Stimulated activated CD8-positive, alpha-beta memory T cell treated with anti-CD3 and anti-CD28 coated beads, Interleukin-12 subunit alpha, Interleukin-12 subunit beta, amount 100 ng/mL, for 1 hour (primary cell): ENCODE results near the gene KIRREL3.

Experiments used
- DNase-seq: peaks from one replicate; pipeline ENCODE4 v3.0.0-alpha.2; 2020; ENCODE audit warnings: low read depth

Gene KIRREL3

DNA sequence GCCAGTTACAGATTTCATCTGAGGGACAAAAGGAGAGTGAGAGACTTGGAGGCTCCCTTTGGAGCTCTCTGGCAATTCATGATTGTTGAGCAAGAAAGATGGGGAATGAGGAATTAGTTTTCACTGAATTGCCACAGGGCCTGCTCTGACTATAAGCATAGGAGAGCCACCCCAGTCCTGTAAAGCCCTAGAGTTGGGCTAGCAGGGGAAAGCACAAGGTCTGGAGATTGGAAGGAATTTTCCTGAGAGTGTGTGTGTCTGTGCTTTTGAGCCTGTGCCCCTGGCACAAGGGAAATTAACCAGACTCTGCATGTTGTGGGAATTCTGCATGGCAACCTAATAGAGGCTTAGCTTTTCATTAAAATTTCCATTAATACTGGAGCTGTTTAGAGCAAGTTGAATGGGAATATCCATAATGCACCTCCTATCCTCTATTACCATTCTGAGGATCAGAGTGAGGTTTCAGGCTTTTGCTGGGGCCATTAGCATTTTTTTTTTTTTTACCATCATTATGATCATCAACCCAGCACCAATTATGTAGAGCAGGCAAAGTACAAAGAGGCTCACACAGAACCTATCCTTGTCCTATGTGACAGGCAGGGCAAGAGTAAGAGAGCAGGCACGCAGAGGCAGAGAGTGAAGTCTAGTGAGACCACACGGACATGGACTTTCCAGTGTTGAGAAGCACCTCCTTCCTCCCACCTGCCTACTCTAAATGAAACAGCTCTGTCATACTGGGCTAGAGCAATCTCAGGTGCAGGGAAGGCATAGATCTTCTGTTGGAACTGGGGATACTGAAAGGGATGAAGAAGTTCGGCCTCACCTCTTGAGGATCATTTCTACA lies 336.6 kb downstream of the KIRREL3 start:
- no peak for DNase-seq

- no peak for DNase-seq
Measured at GRCh38 chr11:126662035-126662790, 338.4 kb downstream of the KIRREL3 start.

DNA sequence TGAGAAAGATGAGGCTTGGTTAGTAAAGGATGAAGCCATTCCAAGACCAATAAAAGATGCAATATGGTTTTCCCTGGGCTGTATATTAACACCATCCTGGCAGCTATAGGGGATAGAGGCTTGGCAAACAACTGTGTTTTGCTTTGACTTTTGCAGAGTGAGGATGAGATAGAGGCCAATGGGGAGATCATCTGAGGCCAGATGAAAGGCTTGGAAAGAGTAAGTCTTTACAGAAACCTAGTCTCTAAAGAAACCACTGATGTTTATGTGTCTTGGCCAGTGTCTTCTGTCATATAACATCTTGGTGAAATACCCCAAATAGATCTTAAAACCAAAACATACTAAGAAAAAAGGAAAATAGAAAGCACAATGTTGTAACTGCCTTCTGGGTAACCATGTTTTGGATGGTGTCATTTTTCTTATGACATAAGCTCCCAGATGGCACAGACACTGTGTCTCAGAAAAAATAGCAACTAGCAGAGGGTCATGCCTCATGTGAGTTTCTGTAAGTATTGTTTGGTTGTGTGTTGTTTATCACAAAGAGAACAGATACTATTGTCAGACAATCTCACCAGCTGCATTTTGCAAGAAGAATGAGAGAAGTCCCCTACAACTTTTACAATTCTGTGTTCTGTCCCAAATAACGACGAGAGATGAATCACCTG lies 339.7 kb downstream of the KIRREL3 start:
- no peak for DNase-seq

DNA sequence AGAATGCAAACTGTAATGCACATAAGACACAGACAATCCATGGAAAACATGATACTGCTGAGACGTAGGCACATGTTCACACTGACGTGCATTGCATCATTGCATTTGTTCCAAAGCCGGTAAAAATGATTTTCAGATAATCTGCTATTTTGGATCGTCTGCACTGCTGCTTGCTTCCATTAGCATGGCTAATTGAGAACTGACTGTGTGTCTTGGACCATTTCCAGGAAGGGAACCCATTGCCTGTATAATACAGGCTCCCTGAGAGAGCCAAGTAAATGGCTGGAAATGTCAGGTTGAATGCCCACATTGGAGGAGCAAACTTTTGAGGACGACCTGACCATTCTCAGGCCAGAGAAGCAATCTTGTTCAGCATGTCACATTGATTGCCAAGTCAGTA lies 340.2 kb downstream of the KIRREL3 start:
- no peak for DNase-seq

- DNase-seq = no peak
Measured at GRCh38 chr11:126658306-126659056, 342.1 kb downstream of the KIRREL3 start.

DNA sequence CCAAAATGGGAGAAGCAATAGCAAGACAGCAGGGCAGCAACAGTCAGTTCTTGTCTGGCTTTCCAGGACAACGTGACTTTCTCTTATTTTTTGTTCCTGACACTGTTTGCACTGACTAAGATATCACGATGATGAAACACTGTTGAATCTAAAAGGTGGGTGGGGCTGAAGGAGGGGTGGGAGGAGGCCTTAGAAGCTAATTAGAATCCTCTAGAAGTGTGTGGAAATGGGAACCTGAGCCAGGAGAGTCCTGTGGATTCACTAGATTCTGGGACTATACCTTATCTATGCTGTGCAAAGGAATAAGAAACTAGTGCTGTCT lies 344.8 kb downstream of the KIRREL3 start:
- DNase-seq = no peak

GRCh38 chr11:126654886-126655806 lies 345.4 kb downstream of the KIRREL3 start:
- no peak for DNase-seq

DNA sequence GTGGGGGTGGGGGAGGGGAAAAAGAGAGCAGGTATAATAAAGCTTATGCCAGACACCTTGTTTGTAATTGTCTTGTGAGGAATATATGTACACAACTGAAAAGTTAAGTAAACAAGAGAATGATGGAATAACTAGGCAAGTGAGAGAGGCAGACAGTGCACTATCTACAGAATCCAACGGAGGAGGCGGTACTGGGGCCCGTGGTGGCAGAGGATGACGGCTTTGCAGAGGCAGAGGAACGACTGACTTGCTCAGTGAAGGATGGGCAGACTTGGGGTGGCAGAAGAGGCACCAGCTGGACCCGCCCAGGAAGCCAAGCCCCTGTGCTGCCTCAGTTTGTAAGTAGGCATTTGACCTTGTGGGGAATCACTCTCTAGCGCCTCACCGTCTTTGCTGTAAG lies 347.5 kb downstream of the KIRREL3 start:
- no peak for DNase-seq

- no peak for DNase-seq
Measured at GRCh38 chr11:126647735-126648134, 352.8 kb downstream of the KIRREL3 start.

DNA sequence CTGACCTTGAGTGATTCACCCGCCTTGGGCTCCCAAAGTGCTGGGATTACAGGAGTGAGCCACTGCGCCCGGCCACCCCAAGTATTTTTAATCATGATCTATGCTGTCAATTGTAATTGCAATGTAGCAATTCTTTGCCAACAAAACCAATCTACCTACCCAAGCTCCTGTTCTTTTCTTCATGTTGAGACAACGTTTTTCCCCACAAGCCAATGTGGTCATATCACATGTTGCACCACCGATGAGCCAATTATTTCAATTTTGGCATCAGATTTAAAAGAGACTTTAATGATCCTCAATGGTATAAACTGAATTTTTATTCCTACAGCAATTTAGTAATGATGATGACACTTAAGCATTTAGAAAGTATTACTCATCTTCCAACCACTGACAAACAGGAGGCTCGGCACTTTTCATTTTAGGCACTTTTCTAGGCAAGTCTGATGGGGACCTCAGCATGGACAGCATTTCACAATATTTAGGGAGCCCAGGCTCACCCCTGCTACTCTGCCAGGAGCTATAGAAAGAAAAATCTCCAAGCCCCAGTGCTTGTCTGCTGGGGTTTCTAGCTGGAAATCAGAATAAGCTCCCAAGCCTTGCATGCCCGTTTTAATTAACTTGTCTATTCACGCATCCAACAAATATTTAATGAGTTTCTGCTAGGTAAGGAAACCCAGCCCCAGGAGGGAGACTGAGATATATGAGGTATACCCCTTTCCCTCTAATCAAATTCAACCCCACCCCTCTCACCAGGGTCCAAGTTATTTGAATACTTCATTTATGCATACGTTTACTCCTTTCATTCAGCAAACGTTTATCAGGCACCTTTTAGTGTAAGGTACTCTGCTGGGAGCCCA lies 353.6 kb downstream of the KIRREL3 start:
- DNase-seq = no peak

GRCh38 chr11:126645186-126645585 lies 355.4 kb downstream of the KIRREL3 start:
- DNase-seq = no peak

DNA sequence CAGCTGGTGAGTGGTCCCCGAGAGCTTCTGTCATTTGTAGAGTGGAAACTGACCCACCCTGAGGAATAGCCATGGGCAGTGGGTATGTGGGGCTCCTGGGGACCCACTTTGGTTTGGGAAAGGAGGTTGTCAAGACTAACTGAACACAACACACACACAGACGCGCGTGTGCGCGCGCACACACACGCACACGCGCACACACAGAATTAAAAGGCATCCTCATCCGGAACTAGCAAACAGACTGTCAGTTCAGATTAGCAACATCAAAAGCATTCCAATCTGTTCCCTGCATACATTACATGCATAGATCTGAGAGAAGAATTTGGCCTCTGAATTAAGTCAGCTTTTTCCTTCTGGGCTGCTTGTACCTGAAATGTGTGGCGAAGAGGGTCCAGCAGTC lies 360.4 kb downstream of the KIRREL3 start:
- DNase-seq = no peak

- no peak for DNase-seq
Measured at GRCh38 chr11:126639692-126640091, 360.9 kb downstream of the KIRREL3 start.

DNA sequence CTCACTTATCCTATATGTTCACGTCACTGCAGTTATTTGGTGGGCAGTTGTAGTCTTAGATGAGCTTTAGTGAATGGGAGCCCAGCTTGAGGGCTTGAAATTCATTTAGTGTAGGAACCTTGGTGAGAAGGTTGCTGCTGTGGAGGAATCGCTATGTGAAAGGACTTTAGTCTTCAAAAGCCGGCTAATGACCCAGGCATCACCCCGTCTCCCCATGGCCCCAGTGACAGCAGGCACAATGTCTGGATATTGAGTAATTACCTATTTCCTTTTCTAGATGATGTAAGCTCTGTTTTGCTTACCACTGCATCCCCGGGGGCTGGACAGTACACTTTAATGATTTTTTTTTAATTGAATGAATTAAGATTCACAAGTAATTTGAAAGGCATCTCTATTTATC lies 361.9 kb downstream of the KIRREL3 start:
- no peak for DNase-seq

DNA sequence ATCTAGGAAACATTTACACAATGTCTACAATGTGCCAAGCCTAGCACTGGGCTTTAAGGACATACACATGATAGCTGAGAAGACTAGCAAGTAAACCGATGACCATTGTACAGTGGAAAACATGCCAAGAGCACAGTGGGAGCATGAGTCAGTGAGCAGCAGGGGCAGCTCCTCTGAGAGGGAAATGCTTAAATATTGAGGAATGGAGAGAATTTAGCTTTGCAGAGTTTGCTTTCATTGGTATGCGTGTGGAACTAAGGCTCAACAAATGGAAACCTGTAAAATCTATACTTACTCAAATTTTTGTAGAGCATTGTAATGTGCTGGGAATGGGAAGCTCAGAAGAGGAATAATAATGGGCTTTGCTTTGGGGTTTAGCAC lies 362.8 kb downstream of the KIRREL3 start:
- no peak for DNase-seq

- no peak for DNase-seq
Measured at GRCh38 chr11:126636911-126637794, 363.4 kb downstream of the KIRREL3 start.

- no peak for DNase-seq
Measured at GRCh38 chr11:126635511-126635910, 365.1 kb downstream of the KIRREL3 start.

- DNase-seq = no peak
Measured at GRCh38 chr11:126634963-126635362, 365.6 kb downstream of the KIRREL3 start.

DNA sequence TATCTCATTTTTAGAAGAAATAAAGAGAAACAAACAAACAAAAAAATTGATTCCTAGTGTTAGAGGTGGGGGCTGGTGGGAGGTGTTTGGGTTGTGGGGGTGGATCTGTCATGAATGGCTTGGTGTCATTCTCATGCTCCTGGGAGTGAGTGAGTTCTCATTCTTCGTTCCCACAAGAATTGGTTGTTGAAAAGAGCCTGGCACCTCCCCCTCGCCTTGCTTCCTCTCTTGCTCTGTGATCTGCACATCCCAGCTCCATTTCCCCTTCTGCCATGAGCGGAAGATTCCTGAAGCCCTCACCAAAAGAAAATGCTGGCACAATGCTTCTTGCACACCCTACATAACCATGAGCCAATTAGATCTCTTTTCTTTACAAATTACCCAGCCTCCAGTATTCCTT lies 367.2 kb downstream of the KIRREL3 start:
- DNase-seq = no peak
